HTERT RPE-1 (cell line): ENCODE results near the gene NPPB.

Experiments
- in situ Hi-C: fragments of 300-500 bp; cut with MboI; formaldehyde crosslinking; loops from 4 replicates; pipeline ENCODE4 v1.14.3; 2020; ENCODE audit warnings: low sequenced_read_pairs

The NPPB gene

DNA sequence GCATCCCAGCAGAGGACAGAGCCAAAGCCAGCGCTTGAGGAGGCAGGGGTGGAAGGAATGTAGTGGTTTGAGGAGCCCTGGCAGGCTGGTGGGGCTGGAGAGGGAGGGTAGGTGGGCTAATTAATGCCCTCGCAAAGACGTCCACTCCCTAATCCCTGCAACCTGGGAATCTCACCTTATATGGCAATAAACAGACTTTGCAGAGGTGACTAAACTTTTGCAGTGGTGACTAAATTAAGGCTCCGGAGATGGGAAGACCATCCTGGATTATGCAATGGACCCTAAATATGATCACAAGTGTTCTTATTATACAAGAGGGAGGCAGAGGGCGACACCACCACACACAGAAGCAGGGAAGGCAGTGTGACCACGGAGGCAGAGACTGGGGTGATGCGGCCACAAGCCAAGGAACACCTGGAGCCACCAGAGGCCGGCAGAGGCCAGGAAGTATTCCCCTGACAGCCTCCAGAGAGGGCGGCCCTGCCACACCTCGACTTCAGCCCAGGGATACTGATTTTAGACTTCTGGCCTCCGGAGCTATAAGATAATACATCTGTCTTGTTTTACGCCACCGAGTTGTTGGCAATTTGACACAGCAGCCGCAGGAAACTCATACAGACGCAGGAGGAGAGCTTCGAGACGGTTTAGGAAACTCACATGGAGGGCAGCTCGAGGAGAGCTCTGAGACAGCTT is 23.1 kb upstream of the NPPB start:
- in situ Hi-C loops, result no loop called here

DNA sequence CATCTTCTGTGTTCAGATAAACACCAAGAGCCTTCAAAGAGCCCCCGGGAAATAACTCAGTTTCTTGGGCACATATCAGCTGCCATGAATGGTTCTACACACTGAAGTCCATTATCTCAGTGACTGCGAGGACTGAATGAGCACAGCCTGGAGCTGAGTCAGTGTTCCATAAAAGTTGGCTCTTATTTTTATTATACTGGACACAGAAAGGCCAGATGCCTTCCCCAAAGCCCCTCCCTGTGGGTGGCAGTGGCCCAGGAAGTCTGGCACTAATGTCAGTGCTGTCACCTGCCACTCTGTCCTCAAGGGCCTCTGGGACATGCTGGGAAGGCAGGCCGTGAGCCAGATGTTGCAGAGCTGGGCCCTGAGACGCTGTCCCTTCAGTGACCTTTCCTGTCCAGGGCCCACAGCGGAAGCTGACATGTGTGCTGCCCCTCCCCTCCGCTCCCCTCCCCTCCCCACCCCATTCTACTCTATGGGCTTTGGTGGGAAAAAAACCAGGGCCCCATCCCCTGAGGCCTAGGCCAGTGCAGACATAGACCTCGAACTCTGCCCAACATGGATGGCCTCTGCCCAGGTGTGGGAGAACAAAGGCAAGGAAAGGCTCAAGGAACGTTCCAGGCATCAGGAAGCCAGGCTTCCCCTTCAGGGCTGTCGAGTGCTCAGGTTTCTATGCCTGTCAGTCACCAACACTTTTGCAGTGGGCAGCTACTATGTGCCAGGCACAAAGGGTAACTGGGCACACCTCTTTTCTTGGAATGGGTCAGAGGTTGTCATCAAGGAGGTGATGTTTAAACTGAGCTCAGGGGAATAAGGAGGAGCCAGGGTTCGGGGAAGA is 22.4 kb upstream of the NPPB start:
- in situ Hi-C loops, result no loop called here

DNA sequence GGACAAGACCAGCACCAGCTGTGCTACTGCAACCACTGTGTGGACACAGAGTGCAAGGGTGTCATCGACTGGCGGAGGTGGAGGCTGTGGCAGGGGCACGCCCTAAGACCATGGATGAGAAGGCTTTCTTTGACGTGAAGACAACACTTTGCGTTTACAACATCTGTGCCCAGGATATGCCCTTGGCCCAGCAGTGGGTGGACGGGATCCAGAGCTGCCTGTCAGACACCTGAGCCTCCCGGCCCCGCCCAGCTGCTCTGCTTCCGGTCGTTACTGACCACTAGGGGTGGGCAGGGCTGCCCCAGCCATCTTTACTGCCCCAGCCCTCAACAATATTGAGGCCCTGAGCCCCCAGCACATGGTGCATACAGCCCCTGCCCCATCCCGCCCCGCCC is 21.4 kb upstream of the NPPB start:
- in situ Hi-C loops, result no loop called here

DNA sequence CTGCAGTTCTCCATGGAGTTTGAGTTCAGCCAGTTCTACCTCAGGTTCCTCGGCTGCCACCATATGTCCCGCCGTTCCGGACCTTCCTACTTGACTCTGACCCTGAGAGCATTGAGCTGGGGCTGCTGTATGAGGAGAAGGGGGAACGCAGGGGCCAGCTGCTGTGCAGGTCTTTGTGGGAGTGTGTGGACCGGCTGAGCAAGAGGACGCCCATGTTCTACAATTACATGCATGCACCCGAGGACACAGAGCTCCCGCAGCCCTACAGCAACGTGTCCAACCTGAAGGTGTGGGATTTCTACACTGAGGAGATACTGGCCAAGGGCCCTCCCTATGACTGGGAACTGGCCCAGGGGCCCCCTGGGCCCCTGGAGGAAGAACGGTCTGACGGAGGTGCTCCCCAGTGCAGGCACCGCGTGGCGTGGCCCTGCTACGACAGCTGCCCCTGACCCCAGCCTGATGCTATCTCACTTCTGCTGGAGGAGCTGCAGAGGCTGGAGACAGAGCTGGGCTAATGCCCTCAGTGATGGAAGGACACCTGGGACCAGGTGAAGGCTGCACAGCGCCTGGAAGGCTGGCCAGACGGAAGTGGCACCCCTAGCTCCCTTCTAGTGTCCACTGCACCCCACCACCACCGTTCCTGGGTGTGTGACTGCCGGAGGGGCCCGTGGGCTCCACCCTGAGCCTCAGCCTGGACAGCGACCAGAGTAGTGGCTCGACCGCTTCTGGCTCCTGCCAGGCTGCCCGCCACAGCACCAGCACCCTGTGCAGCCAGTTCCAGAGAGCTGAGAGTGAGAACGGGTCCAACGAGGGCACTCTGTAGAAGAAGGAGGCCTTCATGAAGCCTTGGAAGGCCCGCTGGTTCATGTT is 20.8 kb upstream of the NPPB start:
- in situ Hi-C loops, result no loop called here

DNA sequence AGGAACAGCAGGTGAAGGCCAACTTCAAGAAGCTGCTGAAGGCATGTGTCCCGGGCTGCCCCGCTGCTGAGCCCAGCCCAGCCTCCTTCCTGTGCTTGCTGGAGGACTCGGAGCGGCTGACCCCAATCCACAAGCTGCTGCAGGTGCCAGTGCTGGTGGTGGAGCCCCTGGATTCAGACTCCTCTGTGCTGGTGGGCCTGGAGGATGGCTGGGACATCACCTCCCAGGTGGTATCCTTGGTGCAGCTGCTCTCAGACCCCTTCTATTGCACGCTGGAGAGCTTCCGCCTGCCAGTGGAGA is 20.1 kb upstream of the NPPB start:
- in situ Hi-C loops, result no loop called here

DNA sequence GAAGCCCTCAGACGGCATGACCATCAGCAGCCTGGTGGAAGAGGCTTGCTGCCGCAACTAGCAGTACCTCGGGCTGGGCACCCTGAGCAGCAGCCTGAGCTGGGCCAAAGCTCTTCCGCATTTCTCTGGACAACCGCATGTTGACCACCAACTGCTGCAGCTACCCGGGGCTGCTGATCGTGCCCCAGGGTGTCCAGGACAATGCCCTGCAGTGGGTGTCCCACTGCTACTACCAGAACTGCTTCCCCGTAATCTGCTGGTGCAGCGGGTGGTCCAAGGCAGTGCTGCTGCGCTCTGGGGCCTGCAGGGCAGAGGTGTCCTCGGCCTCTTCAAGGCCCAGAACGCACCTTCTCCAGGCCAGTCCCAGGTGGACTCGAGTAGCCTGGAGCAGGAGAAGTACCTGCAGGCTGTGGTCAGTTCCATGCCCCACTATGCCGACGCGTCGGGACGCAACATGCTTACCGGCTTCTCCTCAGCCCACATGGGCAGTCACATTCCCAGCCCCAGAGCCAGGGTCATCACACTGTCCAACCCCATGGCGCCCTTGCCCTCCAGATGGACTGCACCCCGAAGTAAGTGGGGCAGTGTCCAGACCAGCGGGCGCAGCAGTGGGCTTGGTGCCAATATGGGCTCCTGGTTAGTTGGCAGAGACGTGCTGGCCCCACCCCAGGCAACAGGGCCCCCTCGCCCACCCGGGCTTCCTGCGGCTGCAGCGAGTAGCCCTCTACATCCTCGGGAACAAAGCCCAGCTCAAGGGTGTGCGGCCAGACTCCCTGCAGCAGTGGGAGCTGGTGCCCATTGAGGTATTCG is 19.5 kb upstream of the NPPB start:
- in situ Hi-C loops, result no loop called here

DNA sequence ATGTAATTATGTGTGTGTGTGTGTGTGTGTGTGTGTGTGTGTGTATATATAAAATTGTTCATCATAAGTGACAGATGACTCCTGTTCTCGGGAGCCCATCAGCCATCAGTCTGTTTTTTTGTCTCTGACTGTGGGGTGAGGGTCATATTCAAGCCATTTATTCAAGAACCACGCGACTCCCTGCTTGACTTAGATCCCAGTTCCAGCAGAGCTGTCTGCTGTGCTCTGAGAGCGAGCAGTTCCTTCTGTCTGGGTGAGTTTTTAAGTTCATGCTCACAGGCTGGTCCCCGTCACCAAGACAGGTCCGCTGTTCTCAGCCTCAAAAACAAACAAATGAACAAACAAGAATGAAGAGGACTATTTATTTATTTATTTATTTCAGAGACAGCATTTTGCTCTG is 18.3 kb upstream of the NPPB start:
- in situ Hi-C loops, result no loop called here

DNA sequence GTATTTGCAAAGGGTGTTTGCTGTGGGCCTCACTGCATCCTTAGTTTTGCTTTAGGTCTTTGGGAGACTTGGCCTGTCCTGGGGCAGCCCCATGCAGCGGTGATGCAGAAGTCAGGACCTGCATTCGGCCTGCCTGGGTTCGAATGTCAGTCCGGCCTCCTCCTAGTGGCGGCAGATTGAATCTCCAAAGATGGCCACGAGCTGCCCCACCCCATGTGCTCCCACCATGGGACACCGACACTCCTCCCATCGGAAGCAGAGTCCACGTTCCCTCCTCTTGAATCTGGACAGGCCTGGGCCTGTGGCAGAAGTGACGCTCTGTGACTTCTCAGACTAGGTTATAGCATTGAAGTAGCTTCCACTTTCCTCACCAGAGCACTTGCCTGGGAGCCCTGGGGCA is 16.3 kb upstream of the NPPB start:
- in situ Hi-C loops, result no loop called here

DNA sequence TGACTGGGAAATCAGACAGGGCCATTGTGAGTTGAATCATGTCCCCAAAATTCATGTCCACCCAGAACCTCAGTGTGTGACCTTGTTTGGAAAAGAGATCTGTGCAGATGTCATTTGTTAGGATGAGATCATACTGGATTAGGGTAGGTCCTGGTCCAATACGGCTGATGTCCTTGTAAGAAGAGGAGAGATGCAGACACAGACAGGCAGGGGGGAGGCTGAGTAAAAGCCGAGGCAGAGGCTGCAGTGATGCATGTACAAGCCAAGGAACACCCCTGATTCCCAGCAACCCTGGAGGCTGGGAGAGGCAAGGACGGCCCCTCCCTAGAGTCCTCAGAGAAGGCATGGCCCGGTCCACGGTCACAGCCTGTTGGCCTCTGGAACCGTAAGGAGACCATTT is 15.9 kb upstream of the NPPB start:
- in situ Hi-C loops, result no loop called here

DNA sequence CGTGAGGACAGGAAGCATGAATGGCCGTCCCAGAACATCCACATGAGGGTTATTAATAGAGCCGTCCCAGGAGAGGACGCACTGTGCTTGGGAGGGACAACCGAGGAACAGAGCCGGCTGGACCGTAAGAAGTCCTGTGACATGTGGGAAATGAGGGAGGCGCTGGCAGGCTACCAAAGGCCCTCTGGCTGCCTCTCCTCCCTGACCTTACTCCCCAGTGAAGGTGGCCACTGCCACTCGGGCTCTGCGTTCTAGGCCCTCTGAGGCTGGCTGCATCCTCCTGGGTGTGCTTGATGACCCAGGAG is 15.5 kb upstream of the NPPB start:
- in situ Hi-C loops, result no loop called here

DNA sequence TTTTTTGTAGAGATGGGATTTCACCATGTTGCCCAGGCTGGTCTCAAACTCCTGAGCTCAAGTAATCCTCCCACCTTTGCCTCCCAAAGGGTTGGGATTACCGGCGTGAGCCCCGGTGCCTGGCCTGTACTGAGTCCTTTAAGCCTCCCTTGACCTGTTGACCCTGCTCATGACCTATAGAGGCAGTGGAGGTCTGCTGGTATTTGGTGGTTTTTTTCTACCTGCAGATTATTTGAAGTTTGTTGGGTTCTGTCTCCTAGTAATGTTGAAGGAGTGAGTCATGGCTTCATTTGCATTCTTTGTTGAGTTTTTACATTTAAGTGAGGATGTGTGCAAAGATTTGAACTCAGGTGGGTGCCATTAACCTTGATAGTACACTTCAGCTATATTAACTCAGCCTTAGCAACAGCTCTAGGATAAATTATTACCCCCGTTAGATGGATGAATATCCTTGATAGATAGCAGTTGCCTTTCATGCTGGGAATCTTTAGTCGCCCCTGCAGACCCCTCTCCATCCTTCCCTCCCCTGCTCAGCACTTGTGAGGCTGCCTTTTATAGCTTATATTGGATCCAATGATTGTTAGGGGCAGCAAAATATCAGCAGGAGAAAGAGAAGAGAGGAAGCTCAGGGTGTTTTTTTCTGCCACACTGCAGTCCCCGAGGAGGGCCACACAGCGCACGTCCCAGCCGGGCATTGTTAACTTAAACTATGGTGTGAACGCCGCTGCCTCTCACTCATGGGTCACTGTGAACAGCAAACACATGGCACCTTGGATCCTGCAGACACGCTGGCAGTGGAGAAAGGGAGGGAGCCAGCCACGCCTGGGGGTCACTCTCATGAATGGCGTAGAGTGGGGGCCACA is 14.9 kb upstream of the NPPB start:
- in situ Hi-C loops, result no loop called here

DNA sequence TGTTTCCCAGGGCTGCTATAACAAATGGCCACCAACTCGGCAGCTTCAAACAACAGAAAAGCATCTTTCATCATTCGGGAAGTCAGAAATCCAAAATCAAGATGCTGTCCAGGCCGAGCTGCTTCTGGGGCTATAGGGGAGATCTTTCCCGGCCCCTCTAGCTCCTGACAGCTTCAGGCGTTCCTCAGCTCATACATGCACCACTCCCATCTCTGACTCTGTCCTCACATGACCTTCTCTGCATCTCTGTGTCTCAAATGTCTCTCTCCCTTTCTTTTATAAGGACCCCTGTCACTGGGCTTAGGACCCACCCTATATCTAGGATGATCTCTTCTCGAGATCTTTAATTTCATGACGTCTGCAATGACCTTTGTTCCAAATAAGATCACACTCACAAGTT is 13.8 kb upstream of the NPPB start:
- in situ Hi-C loops, result no loop called here

DNA sequence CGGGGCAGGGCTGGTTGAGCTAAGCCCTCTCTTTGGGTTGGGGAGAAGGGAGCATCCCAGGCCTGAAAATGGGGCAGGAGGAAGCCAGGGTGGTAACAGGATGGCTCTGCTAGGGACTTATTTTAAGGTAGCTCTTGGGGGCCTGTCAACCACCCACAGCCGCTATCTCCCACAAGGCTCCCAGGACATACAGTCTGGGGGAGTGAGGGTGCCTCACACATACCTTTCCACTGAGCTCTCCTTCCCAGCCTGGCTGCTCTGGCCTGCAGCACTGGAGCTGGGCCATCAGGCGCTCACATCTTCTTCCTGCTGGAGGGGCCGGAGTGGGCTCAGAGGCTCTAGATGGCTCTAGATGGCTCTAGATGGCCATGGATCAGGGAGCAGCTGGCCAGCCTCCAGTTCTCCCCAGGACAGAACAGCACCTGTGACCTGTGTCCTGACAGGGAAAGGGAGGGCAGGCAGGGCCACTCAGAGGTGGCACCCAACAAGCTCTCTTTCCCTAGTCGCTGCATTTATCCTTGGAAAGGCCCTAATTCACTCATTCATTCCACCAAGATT is 11.0 kb upstream of the NPPB start:
- in situ Hi-C loops, result no loop called here

DNA sequence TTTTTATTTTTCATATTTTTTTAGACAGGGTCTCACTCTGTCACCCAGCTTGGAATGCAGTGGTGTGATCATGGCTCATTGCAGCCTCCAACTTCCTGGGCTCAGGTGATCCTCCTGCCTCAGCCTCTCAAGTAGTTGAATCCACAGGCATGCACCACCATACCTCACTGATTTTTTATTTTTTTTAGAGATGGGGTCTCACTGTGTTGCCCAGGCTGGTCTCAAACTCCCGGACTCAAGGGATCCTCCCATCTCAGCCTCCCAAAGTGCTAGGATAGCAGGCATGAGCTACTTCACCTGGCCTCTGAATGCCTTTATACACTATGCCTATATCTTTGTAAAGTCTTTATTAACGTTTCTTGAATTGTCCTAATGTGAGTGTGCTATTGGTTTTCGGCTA is 10.4 kb upstream of the NPPB start:
- in situ Hi-C loops, result no loop called here

DNA sequence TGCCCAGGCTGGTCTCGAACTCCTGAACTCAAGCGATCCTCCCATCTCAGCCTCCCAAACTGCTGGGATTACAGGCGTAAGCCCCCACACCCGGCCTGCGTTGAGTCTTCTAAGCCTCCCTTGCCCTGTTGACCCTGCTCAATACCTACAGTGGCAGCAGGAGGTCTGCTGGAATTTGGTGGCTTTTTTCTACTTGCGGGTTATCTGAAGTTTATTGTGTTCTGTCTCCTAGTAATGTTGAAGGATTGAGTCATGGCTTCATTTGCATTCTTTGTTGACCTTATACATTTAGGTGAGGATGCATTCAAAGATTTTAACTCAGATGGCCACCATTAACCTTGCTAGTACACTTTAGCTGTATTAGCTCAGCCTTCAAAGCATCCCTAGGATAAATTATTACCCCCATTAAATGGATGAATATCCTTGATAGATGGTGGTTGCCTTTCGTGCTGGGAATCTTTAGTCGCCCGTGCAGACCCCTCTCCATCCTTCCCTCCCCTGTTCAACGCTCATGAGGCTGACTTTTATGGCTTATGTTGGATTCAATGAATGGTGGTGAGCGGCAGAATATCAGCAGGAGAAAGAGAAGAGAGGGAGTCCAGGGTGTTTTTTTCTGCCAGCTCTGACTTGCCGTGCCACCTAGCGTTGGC is 9.7 kb upstream of the NPPB start:
- in situ Hi-C loops, result no loop called here

DNA sequence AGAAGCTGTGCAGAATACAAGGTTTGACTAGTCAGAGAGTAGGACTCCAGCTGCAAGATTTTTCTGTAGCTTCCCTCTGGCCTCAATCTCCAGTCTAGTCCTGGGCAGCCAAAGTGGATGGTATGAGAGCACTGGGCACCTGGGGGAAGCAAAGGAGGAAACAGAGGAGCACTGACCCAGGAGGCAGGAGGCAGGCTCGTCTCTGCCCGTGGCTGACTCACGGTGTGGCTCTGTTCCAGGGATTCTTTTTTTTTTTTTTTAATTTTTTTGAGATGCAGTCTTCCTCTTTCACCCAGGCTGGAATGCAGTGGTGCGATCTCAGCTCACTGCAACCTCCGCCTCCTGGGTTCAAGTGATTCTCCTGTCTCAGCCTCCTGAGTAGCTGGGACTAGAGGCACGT is 4.1 kb upstream of the NPPB start:
- in situ Hi-C loops, result no loop called here

DNA sequence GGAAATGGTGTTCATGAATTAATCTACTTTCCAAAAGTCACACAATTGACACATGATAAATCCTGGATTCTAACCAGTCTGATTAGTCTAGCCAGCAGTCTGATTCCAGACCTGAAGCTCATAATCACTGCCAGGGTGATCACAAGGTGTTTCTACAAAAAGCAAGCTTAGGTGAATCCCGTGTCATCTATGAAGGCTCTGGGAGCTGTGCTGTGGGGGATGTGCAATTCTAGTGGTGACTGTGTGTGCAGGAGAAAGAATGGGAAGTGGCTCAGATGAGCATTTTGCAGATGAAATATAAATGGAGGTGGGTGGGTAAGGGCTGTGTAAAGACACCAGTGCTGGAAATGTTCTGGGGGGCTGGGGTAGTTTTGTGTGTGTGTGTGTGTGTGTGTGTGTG is 1.8 kb upstream of the NPPB start:
- in situ Hi-C loops, result no loop called here

DNA sequence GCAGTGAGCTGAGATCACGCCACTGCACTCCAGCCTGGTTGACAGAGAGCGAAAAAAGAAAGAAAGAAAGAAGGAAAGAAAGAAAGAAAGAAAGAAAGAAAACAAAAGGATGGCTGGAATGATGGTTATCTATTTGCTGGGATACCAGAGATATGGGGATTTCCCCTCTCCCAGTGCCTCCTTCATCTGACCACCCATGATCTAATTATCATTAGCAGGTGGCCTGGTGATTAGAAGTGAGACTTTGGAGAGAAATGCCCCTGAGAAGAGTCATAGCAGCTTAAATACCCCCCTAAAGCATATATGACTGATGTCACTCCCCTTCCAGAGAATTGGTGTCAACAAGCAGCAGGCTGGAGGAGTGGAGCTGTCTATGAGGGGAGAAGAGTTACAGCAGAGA is 1.3 kb upstream of the NPPB start:
- in situ Hi-C loops, result no loop called here
